ENCODE results near the gene SLC25A29. TPM values are rescaled to one million over a fixed set of nuclear protein-coding genes. Genes with fewer than 3 reads are reported as not detected.
A peak's percentile ranks its signal among the peaks of the same experiment; 100 is the strongest.

Gene SLC25A29
- total and polyA plus RNA-seq, 2 of the 4 experiments (the other 2 are of a cell fraction): 6.5 to 37.7 TPM

DNA sequence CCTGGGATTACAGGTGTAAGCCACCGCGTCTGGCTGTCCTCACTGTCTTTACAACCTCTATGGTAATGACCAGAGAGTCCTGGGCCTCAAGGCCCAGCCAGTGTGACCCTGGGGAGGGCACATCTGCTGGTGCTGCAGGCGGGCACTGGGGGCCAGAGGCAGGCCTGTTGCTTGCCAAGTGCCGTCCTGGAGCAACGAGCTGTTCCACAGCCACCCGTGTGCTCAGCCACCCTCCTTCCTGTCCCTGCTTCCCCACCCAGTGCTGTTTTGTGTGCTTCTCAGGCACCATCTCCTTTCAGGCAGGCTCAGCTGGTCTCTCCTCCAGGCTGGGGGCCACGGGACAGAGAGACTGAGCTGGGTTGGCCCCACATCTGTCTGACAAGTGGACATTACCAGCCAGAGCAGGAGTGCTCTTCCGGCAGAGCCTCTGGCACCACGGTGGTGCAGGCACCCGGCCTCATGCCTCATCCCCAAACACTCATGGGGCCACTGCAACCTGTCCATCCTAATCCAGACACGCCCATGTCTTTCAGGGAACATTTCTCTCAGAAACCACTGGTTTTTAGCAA, 25.9 kb upstream of the SLC25A29 start:
- no peak overlapping the region for H3K23ac ChIP-seq (ENCODE audit: low read depth, low read length)
- H3K4me2 ChIP-seq (ENCODE audit: low read depth, low read length): no peak overlapping the region
- H2BK5ac ChIP-seq (ENCODE audit: low read depth, low read length, poor library complexity, severe bottlenecking): no peak overlapping the region
- WGBS, 2 experiments (ENCODE audit: extremely low coverage in 2 of 2, insufficient read length in 1 of 2): 71% methylated on average over 1 of the region's 11 CpGs; no CpG with 5 or more reads in 1 of the 2 experiments
- H2AFZ ChIP-seq (replicated peaks; ENCODE audit: low read length, poor library complexity): no peak overlapping the region
- H4K5ac ChIP-seq (ENCODE audit: low read depth, low read length): no peak overlapping the region
- H3K9ac ChIP-seq (ENCODE audit: low read depth, low read length): no peak overlapping the region
- H3K4me3 ChIP-seq (ENCODE audit: insufficient read depth, low read depth, low read length): no peak overlapping the region
- no TSS peak for BruUV-seq (replicated peaks)
- TF ChIP-seq SMC3 (IDR thresholded peaks at IDR 0.05; ENCODE audit: low read depth, low read length) (no peak), RFX5 (IDR thresholded peaks at IDR 0.05; ENCODE audit: low read depth, low read length) (no peak), MXI1 (IDR thresholded peaks at IDR 0.05; ENCODE audit: borderline replicate concordance, low read depth, low read length) (no peak), NFE2L2 (IDR thresholded peaks at IDR 0.05; ENCODE audit: low read depth, low read length) (no peak), FOS (IDR thresholded peaks at IDR 0.05; ENCODE audit: low read depth, low read length) (no peak), RAD21 (IDR thresholded peaks at IDR 0.05; ENCODE audit: low read length) (no peak), MAZ (IDR thresholded peaks at IDR 0.05; ENCODE audit: borderline replicate concordance, low read depth, low read length) (no peak), MAFK (IDR thresholded peaks at IDR 0.05; ENCODE audit: low read depth, low read length) (no peak), RCOR1 (IDR thresholded peaks at IDR 0.05; ENCODE audit: insufficient replicate concordance, low read length) (no peak), POLR2A (IDR thresholded peaks at IDR 0.05; ENCODE audit: low read depth, low read length) (no peak), CEBPB (IDR thresholded peaks at IDR 0.05; ENCODE audit: low read depth, low read length) (no peak), CHD1 (IDR thresholded peaks at IDR 0.05; ENCODE audit: low read depth, low read length) (no peak), BHLHE40 (IDR thresholded peaks at IDR 0.05; ENCODE audit: low read depth, low read length) (no peak)
- TF ChIP-seq, protein P1, sequence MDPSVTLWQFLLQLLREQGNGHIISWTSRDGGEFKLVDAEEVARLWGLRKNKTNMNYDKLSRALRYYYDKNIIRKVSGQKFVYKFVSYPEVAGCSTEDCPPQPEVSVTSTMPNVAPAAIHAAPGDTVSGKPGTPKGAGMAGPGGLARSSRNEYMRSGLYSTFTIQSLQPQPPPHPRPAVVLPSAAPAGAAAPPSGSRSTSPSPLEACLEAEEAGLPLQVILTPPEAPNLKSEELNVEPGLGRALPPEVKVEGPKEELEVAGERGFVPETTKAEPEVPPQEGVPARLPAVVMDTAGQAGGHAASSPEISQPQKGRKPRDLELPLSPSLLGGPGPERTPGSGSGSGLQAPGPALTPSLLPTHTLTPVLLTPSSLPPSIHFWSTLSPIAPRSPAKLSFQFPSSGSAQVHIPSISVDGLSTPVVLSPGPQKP (IDR thresholded peaks at IDR 0.05; ENCODE audit: borderline replicate concordance, low read depth, low read length): no peak
- TF ChIP-seq, protein P2, sequence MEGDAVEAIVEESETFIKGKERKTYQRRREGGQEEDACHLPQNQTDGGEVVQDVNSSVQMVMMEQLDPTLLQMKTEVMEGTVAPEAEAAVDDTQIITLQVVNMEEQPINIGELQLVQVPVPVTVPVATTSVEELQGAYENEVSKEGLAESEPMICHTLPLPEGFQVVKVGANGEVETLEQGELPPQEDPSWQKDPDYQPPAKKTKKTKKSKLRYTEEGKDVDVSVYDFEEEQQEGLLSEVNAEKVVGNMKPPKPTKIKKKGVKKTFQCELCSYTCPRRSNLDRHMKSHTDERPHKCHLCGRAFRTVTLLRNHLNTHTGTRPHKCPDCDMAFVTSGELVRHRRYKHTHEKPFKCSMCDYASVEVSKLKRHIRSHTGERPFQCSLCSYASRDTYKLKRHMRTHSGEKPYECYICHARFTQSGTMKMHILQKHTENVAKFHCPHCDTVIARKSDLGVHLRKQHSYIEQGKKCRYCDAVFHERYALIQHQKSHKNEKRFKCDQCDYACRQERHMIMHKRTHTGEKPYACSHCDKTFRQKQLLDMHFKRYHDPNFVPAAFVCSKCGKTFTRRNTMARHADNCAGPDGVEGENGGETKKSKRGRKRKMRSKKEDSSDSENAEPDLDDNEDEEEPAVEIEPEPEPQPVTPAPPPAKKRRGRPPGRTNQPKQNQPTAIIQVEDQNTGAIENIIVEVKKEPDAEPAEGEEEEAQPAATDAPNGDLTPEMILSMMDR (conservative IDR thresholded peaks at IDR 0.05; ENCODE audit: low read depth, low read length): no peak
- TF ChIP-seq, protein P3, sequence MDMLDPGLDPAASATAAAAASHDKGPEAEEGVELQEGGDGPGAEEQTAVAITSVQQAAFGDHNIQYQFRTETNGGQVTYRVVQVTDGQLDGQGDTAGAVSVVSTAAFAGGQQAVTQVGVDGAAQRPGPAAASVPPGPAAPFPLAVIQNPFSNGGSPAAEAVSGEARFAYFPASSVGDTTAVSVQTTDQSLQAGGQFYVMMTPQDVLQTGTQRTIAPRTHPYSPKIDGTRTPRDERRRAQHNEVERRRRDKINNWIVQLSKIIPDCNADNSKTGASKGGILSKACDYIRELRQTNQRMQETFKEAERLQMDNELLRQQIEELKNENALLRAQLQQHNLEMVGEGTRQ (IDR thresholded peaks at IDR 0.05; ENCODE audit: low read depth, low read length): no peak
- H2BK20ac ChIP-seq (ENCODE audit: low read depth, low read length): no peak overlapping the region
- POLR2A ChIA-PET (ENCODE audit: unreplicated experiment): no interaction called here
- intact Hi-C loops (cut with micrococcal nuclease) (no loop called here), dilution Hi-C loops (cut with HindIII; ENCODE audit: low sequenced_read_pairs, unreplicated experiment) (no loop called here), in situ Hi-C loops (cut with MboI; ENCODE audit: low sequenced_read_pairs) (no loop called here)
- no peaks in the 10 kb centered on the region; the same call in 1 of the 2 replicates for H4K20me1 ChIP-seq (ENCODE audit: insufficient read depth, low read length)
- H3K27me3 ChIP-seq (ENCODE audit: control insufficient read depth, insufficient read depth, low read length): no peaks in the 10 kb centered on the region
- no peak for DNase-seq
- ATAC-seq (ENCODE audit: low read depth): no peak; the same call in 1 of the 2 replicates
- no peaks in the 10 kb centered on the region for H3K9me3 ChIP-seq (ENCODE audit: control insufficient read depth, insufficient read depth, low read length)
- 0 out of 4 replicates have a peak, but pooled peaks cover 0 to under 1% of the 10 kb centered on the region in 2 experiments for H3K79me1 ChIP-seq (ENCODE audit: low read depth in 1 of 2, low read length in 2 of 2)
- H3K56ac ChIP-seq (ENCODE audit: extremely low read depth, insufficient read depth, low read length): no peak overlapping the region
- H3K27ac ChIP-seq (ENCODE audit: insufficient read depth, low read length): no peak overlapping the region
- peaks cover 5% of the 10 kb centered on the region; the same call in 1 of the 2 replicates for H3K9me1 ChIP-seq (ENCODE audit: insufficient read depth, low read length)
- H4K8ac ChIP-seq (ENCODE audit: low read depth in 2 of 2, low read length in 2 of 2): no peak overlapping the region
- H2BK120ac ChIP-seq (ENCODE audit: low read depth, low read length): no peak overlapping the region
- peak overlapping the region; percentile 58 for H2AK9ac ChIP-seq (replicated peaks; ENCODE audit: low read depth, low read length, poor library complexity)
- no peaks in the 10 kb centered on the region for H3K4me1 ChIP-seq (ENCODE audit: control insufficient read depth, insufficient read depth, low read length)
- no peak overlapping the region for H3K4ac ChIP-seq (ENCODE audit: low read depth, low read length)
- CTCF ChIA-PET: no interaction called here
- peaks cover 33% of the 10 kb centered on the region for H3K36me3 ChIP-seq (ENCODE audit: control insufficient read depth, insufficient read depth, low read length)
- no peak overlapping the region for H4K91ac ChIP-seq (ENCODE audit: insufficient read depth, low read depth, low read length)
- no peak overlapping the region for H3K18ac ChIP-seq (ENCODE audit: low read depth, low read length)
- no peak overlapping the region for H3K14ac ChIP-seq (replicated peaks; ENCODE audit: low read depth, low read length)
- no peak overlapping the region for H2BK15ac ChIP-seq (ENCODE audit: low read depth, low read length)
- no peak overlapping the region for H2AK5ac ChIP-seq (ENCODE audit: low read depth, low read length)

Data from IMR-90 (cell line).